Measurements from ENCODE around the gene MUSTN1. TPM values are rescaled to one million over a fixed set of nuclear protein-coding genes. Genes with fewer than 3 reads are reported as not detected.

The MUSTN1 gene
- total and polyA plus RNA-seq, 2 experiments from 2014 or later, result 1.2 to 1.4 TPM

DNA sequence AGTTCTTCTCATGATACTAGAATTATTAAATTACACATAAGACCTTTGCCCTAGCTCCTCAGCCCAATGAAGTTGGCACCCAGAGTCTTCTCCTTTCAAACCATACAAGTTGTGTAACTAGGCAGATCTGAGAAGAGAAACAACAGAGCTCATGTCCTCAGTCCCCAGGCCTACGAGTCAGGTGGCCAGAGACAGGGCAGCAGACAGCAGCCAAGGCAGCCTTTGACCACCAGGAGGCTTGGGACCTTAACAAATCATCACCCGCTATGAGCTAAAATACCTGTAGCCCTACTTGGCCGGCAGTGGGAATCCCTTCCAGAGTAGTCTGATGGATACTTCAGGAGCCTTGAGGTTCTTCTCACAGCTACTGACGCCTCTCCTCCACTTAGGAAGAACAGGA lies 44.3 kb upstream of the MUSTN1 start:
- H3K9me3 Mint-ChIP-seq, result no peaks in the 10 kb centered on the region
- peaks cover 3% of the 10 kb centered on the region for H3K27me3 Mint-ChIP-seq (ENCODE audit: insufficient read depth, low read depth, poor library complexity)
- Histone ChIP-seq H4K20me1 (replicated peaks; ENCODE audit: insufficient read depth) (no peaks in the 10 kb centered on the region; the same call in none of the 2 replicates), H3K9me2 (ENCODE audit: insufficient read depth) (no peaks in the 10 kb centered on the region), H3K79me2 (replicated peaks; ENCODE audit: insufficient read depth) (peaks cover 26% of the 10 kb centered on the region), H3K27me3 (ENCODE audit: insufficient read depth) (no peaks in the 10 kb centered on the region), H3K4me2 (no peak overlapping the region), H3K4me3 (no peak overlapping the region), H3K27ac (ENCODE audit: low read depth) (no peak overlapping the region), H3K36me3 (ENCODE audit: insufficient read depth) (no peaks in the 10 kb centered on the region), H3F3A (replicated peaks; ENCODE audit: low read depth) (no peaks in the 10 kb centered on the region), H3K4me1 (ENCODE audit: insufficient read depth) (peaks cover 7% of the 10 kb centered on the region), H2AFZ (no peak overlapping the region)
- TF ChIP-seq STAT1 (IDR thresholded peaks at IDR 0.05; ENCODE audit: unreplicated experiment), result no peak
- TF ChIP-seq, protein P1, sequence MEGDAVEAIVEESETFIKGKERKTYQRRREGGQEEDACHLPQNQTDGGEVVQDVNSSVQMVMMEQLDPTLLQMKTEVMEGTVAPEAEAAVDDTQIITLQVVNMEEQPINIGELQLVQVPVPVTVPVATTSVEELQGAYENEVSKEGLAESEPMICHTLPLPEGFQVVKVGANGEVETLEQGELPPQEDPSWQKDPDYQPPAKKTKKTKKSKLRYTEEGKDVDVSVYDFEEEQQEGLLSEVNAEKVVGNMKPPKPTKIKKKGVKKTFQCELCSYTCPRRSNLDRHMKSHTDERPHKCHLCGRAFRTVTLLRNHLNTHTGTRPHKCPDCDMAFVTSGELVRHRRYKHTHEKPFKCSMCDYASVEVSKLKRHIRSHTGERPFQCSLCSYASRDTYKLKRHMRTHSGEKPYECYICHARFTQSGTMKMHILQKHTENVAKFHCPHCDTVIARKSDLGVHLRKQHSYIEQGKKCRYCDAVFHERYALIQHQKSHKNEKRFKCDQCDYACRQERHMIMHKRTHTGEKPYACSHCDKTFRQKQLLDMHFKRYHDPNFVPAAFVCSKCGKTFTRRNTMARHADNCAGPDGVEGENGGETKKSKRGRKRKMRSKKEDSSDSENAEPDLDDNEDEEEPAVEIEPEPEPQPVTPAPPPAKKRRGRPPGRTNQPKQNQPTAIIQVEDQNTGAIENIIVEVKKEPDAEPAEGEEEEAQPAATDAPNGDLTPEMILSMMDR (conservative IDR thresholded peaks at IDR 0.05; ENCODE audit: low read depth in 2 of 2), result peak; percentile 42 to 43
- peak; percentile 49 for DNase-seq (ENCODE audit: low spot score)
- H3K27ac Mint-ChIP-seq, result no peak overlapping the region
- peaks cover 19% of the 10 kb centered on the region for H3K4me1 Mint-ChIP-seq
- ATAC-seq, result peak; percentile 61
- H3K4me3 Mint-ChIP-seq, result no peak overlapping the region
- H3K36me3 Mint-ChIP-seq (ENCODE audit: low read depth), result no peaks in the 10 kb centered on the region

DNA sequence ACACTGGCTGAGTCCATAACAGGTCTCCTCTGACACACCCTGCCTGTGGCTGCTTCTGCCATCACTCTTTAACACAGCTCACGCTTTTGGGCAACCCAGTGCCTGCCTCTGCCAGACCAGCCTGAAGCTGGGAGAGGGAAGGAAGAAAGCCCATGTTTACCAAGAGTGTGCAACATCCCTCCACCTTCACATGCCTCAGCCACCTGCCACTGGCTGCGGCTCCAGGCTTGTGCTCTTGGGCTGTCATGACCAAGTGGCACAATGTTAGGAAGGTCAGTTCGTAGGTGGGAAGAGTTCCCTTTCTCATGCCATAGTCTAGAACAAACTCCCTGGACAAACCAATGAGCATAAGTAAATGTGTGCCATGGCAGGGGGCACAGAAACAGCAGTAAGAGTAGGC lies 42.3 kb upstream of the MUSTN1 start:
- H4K20me1 ChIP-seq (replicated peaks; ENCODE audit: insufficient read depth), result no peaks in the 10 kb centered on the region; the same call in none of the 2 replicates
- no peak overlapping the region for H3K4me3 Mint-ChIP-seq
- TF ChIP-seq ZNF331 (CRISPR knock-in tag; IDR thresholded peaks at IDR 0.05; ENCODE audit: low read depth) (no peak), POLR2AphosphoS5 (IDR thresholded peaks at IDR 0.05; ENCODE audit: low read depth) (no peak), ZNF114 (CRISPR knock-in tag; IDR thresholded peaks at IDR 0.05) (no peak), NANOG (IDR thresholded peaks at IDR 0.05; ENCODE audit: borderline replicate concordance) (no peak)
- TF ChIP-seq, protein P2, sequence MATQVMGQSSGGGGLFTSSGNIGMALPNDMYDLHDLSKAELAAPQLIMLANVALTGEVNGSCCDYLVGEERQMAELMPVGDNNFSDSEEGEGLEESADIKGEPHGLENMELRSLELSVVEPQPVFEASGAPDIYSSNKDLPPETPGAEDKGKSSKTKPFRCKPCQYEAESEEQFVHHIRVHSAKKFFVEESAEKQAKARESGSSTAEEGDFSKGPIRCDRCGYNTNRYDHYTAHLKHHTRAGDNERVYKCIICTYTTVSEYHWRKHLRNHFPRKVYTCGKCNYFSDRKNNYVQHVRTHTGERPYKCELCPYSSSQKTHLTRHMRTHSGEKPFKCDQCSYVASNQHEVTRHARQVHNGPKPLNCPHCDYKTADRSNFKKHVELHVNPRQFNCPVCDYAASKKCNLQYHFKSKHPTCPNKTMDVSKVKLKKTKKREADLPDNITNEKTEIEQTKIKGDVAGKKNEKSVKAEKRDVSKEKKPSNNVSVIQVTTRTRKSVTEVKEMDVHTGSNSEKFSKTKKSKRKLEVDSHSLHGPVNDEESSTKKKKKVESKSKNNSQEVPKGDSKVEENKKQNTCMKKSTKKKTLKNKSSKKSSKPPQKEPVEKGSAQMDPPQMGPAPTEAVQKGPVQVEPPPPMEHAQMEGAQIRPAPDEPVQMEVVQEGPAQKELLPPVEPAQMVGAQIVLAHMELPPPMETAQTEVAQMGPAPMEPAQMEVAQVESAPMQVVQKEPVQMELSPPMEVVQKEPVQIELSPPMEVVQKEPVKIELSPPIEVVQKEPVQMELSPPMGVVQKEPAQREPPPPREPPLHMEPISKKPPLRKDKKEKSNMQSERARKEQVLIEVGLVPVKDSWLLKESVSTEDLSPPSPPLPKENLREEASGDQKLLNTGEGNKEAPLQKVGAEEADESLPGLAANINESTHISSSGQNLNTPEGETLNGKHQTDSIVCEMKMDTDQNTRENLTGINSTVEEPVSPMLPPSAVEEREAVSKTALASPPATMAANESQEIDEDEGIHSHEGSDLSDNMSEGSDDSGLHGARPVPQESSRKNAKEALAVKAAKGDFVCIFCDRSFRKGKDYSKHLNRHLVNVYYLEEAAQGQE (IDR thresholded peaks at IDR 0.05; ENCODE audit: unreplicated experiment), result no peak
- TF ChIP-seq, protein P3, sequence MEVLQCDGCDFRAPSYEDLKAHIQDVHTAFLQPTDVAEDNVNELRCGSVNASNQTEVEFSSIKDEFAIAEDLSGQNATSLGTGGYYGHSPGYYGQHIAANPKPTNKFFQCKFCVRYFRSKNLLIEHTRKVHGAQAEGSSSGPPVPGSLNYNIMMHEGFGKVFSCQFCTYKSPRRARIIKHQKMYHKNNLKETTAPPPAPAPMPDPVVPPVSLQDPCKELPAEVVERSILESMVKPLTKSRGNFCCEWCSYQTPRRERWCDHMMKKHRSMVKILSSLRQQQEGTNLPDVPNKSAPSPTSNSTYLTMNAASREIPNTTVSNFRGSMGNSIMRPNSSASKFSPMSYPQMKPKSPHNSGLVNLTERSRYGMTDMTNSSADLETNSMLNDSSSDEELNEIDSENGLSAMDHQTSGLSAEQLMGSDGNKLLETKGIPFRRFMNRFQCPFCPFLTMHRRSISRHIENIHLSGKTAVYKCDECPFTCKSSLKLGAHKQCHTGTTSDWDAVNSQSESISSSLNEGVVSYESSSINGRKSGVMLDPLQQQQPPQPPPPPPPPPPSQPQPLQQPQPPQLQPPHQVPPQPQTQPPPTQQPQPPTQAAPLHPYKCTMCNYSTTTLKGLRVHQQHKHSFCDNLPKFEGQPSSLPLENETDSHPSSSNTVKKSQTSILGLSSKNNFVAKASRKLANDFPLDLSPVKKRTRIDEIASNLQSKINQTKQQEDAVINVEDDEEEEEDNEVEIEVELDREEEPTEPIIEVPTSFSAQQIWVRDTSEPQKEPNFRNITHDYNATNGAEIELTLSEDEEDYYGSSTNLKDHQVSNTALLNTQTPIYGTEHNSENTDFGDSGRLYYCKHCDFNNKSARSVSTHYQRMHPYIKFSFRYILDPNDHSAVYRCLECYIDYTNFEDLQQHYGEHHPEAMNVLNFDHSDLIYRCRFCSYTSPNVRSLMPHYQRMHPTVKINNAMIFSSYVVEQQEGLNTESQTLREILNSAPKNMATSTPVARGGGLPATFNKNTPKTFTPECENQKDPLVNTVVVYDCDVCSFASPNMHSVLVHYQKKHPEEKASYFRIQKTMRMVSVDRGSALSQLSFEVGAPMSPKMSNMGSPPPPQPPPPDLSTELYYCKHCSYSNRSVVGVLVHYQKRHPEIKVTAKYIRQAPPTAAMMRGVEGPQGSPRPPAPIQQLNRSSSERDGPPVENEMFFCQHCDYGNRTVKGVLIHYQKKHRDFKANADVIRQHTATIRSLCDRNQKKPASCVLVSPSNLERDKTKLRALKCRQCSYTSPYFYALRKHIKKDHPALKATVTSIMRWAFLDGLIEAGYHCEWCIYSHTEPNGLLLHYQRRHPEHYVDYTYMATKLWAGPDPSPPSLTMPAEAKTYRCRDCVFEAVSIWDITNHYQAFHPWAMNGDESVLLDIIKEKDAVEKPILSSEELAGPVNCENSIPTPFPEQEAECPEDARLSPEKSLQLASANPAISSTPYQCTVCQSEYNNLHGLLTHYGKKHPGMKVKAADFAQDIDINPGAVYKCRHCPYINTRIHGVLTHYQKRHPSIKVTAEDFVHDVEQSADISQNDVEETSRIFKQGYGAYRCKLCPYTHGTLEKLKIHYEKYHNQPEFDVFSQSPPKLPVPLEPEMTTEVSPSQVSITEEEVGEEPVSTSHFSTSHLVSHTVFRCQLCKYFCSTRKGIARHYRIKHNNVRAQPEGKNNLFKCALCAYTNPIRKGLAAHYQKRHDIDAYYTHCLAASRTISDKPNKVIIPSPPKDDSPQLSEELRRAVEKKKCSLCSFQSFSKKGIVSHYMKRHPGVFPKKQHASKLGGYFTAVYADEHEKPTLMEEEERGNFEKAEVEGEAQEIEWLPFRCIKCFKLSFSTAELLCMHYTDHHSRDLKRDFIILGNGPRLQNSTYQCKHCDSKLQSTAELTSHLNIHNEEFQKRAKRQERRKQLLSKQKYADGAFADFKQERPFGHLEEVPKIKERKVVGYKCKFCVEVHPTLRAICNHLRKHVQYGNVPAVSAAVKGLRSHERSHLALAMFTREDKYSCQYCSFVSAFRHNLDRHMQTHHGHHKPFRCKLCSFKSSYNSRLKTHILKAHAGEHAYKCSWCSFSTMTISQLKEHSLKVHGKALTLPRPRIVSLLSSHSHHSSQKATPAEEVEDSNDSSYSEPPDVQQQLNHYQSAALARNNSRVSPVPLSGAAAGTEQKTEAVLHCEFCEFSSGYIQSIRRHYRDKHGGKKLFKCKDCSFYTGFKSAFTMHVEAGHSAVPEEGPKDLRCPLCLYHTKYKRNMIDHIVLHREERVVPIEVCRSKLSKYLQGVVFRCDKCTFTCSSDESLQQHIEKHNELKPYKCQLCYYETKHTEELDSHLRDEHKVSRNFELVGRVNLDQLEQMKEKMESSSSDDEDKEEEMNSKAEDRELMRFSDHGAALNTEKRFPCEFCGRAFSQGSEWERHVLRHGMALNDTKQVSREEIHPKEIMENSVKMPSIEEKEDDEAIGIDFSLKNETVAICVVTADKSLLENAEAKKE (CRISPR knock-in tag; IDR thresholded peaks at IDR 0.05), result no peak
- TF ChIP-seq, protein P1 (conservative IDR thresholded peaks at IDR 0.05; ENCODE audit: low read depth in 2 of 2), result no peak

More for the DNA sequence above, 42.3 kb upstream of the MUSTN1 start:
- no peak overlapping the region for H3K27ac ChIP-seq (ENCODE audit: low read depth)
- ATAC-seq (no peak), DNase-seq (ENCODE audit: low spot score) (no peak)
- Mint-ChIP-seq H3K4me1 (peaks cover 30% of the 10 kb centered on the region), H3K9me3 (no peaks in the 10 kb centered on the region), H3K27ac (no peak overlapping the region), H3K27me3 (ENCODE audit: insufficient read depth, low read depth, poor library complexity) (peaks cover 3% of the 10 kb centered on the region), H3K36me3 (ENCODE audit: low read depth) (no peaks in the 10 kb centered on the region)
- H3F3A ChIP-seq (replicated peaks; ENCODE audit: low read depth), result no peaks in the 10 kb centered on the region
- H3K4me2 ChIP-seq, result no peak overlapping the region
- no peaks in the 10 kb centered on the region for H3K9me2 ChIP-seq (ENCODE audit: insufficient read depth)
- no peak overlapping the region for H3K4me3 ChIP-seq
- peaks cover 26% of the 10 kb centered on the region for H3K79me2 ChIP-seq (replicated peaks; ENCODE audit: insufficient read depth)
- peaks cover 7% of the 10 kb centered on the region for H3K4me1 ChIP-seq (ENCODE audit: insufficient read depth)
- H3K27me3 ChIP-seq (ENCODE audit: insufficient read depth), result no peaks in the 10 kb centered on the region
- no peaks in the 10 kb centered on the region for H3K36me3 ChIP-seq (ENCODE audit: insufficient read depth)
- H2AFZ ChIP-seq, result no peak overlapping the region

Measured in GM23338 (cell line).